GM12878 (cell line): ENCODE data around the gene DSTYK.

Source experiments
- CEBPB ChIP-seq, 2 experiments: fragments of 150-350 bp in 1 of 2; IDR thresholded peaks; 2 replicates each; pipeline ENCODE4 v1.6.1; 2012 to 2014; ENCODE audit warnings: low read depth in 2 of 2, low read length in 2 of 2, borderline replicate concordance in 1 of 2, inconsistent platforms in 1 of 2
- CHD2 ChIP-seq: IDR thresholded peaks from 2 replicates; pipeline ENCODE4 v1.6.1; 2011; ENCODE audit warnings: low read depth, low read length, improper control_type of control experiment, borderline replicate concordance
- CREB1 ChIP-seq: IDR thresholded peaks from 2 replicates; pipeline ENCODE4 v1.6.1; 2012; ENCODE audit warnings: low read depth, mild to moderate bottlenecking, inconsistent platforms
- CTCF ChIP-seq, 3 experiments: IDR thresholded peaks in 2 of 3; conservative IDR thresholded peaks in 1 of 3; 2 replicates each; pipeline ENCODE4 v1.5.1; 2011; ENCODE audit warnings: low read depth in 3 of 3, low read length in 3 of 3, mild to moderate bottlenecking in 3 of 3, control low read depth in 2 of 3, moderate library complexity in 2 of 3, inconsistent platforms in 1 of 3, mixed read lengths in 1 of 3; ENCODE audit not compliant: control insufficient read depth in 2 of 3, insufficient read depth in 1 of 3; ENCODE audit errors: extremely low read depth in 1 of 3
- FOXM1 ChIP-seq: IDR thresholded peaks from 2 replicates; pipeline ENCODE4 v1.6.1; 2012; ENCODE audit warnings: low read depth, mild to moderate bottlenecking, inconsistent platforms, low read length, moderate library complexity
- HCFC1 ChIP-seq: fragments of 150-350 bp; IDR thresholded peaks from 2 replicates; pipeline ENCODE4 v1.6.1; 2014; ENCODE audit warnings: low read length
- MXI1 ChIP-seq: fragments of 150-350 bp; IDR thresholded peaks from 2 replicates; pipeline ENCODE4 v1.6.1; 2011; ENCODE audit warnings: low read depth, mild to moderate bottlenecking, inconsistent platforms, low read length, improper control_type of control experiment
- PAX8 ChIP-seq: fragments of 450-650 bp; IDR thresholded peaks from 2 replicates; pipeline ENCODE4 v1.6.1; 2017; ENCODE audit warnings: mild to moderate bottlenecking, moderate library complexity
- POLR2A ChIP-seq: IDR thresholded peaks from 2 replicates; pipeline ENCODE4 v1.6.1; 2011; ENCODE audit warnings: low read depth, mild to moderate bottlenecking, low read length
- PRDM15 ChIP-seq: fragments of 450-650 bp; formaldehyde crosslinking; IDR thresholded peaks from 2 replicates; pipeline ENCODE4 v1.4.0; 2020; ENCODE audit warnings: mild to moderate bottlenecking, moderate library complexity
- RCOR1 ChIP-seq: conservative IDR thresholded peaks from 2 replicates; pipeline ENCODE4 v1.6.1; 2012; ENCODE audit warnings: low read depth, low read length, improper control_type of control experiment
- REST ChIP-seq: IDR thresholded peaks from 2 replicates; pipeline ENCODE4 v1.6.1; 2012; ENCODE audit warnings: mild to moderate bottlenecking, low read depth, low read length

- TF ChIP-seq PRDM15 (CRISPR knock-in tag) (no peak), POLR2A (no peak), CTCF (IDR thresholded peaks at IDR 0.05 in 2 of 3, conservative IDR thresholded peaks at IDR 0.05 in 1 of 3; ENCODE audit: control insufficient read depth in 2 of 3, extremely low read depth in 1 of 3, insufficient read depth in 1 of 3, low read depth in 3 of 3, low read length in 3 of 3) (no peak), FOXM1 (no peak), CHD2 (no peak), CREB1 (no peak), RCOR1 (no peak), PAX8 (no peak), HCFC1 (no peak), REST (no peak), MXI1 (no peak), CEBPB (IDR thresholded peaks at IDR 0.05; ENCODE audit: borderline replicate concordance in 1 of 2, low read depth in 2 of 2, low read length in 2 of 2) (no peak)
Observed at GRCh38 chr1:205228093-205228521, 16.6 kb upstream of the DSTYK start.
